Loucy (cell line): ENCODE data around the gene HCFC1.

Source experiments
- H2AFZ ChIP-seq: fragments of 200-600 bp; sonication (generic); 2 replicates; pipeline ENCODE4 v1.6.0; 2016; ENCODE audit warnings: antibody characterized with exemption, mild to moderate bottlenecking, low read length, moderate library complexity
- H3F3A ChIP-seq: fragments of 200-600 bp; 2 replicates; pipeline ENCODE4 v1.6.0; 2016; ENCODE audit warnings: antibody characterized with exemption, low read depth, mild to moderate bottlenecking
- H3K27me3 ChIP-seq: fragments of 200-600 bp; sonication (generic); 2 replicates; pipeline ENCODE4 v1.6.1; 2014; ENCODE audit warnings: low read length, mild to moderate bottlenecking; ENCODE audit not compliant: insufficient read depth, poor library complexity, severe bottlenecking
- H3K36me3 ChIP-seq: fragments of 200-600 bp; sonication (generic); 2 replicates; pipeline ENCODE4 v1.6.1; 2016; ENCODE audit warnings: low read length; ENCODE audit not compliant: insufficient read depth
- H3K4me1 ChIP-seq: fragments of 200-600 bp; sonication (generic); 2 replicates; pipeline ENCODE4 v1.5.1; 2014; ENCODE audit warnings: low read length, mild to moderate bottlenecking; ENCODE audit not compliant: insufficient read depth, poor library complexity, severe bottlenecking
- H3K4me2 ChIP-seq: fragments of 200-600 bp; sonication (generic); 2 replicates; pipeline ENCODE4 v1.6.0; 2014; ENCODE audit warnings: antibody characterized with exemption, low read length, low read depth, mild to moderate bottlenecking; ENCODE audit not compliant: poor library complexity, severe bottlenecking
- H3K4me3 ChIP-seq: fragments of 200-600 bp; sonication (generic); 2 replicates; pipeline ENCODE4 v1.5.1; 2014; ENCODE audit warnings: low read length, mild to moderate bottlenecking, mixed read lengths; ENCODE audit not compliant: poor library complexity, severe bottlenecking
- H3K79me2 ChIP-seq: fragments of 200-600 bp; sonication (generic); 2 replicates; pipeline ENCODE4 v1.6.1; 2014; ENCODE audit warnings: low read length; ENCODE audit not compliant: insufficient read depth
- H3K9ac ChIP-seq: fragments of 200-600 bp; sonication (generic); 2 replicates; pipeline ENCODE4 v1.6.0; 2014; ENCODE audit warnings: mild to moderate bottlenecking, low read depth, low read length, moderate library complexity; ENCODE audit not compliant: poor library complexity, severe bottlenecking
- H3K9me2 ChIP-seq: fragments of 200-600 bp; sonication (generic); replicated peaks from 2 replicates; pipeline ENCODE4 v1.6.1; 2016; ENCODE audit warnings: low read depth, low read length, mixed read lengths
- H3K9me3 ChIP-seq: fragments of 200-600 bp; sonication (generic); 2 replicates; pipeline ENCODE4 v1.6.1; 2014; ENCODE audit warnings: mild to moderate bottlenecking, antibody characterized with exemption, low read length, low read depth; ENCODE audit not compliant: insufficient read depth
- H4K20me1 ChIP-seq: fragments of 200-600 bp; sonication (generic); 2 replicates; pipeline ENCODE4 v1.6.0; 2014; ENCODE audit warnings: antibody characterized with exemption, low read length, mild to moderate bottlenecking; ENCODE audit not compliant: insufficient read depth, poor library complexity, severe bottlenecking
- EZH2phosphoT487 ChIP-seq: fragments of 200-600 bp; IDR thresholded peaks from 2 replicates; pipeline ENCODE4 v1.6.1; 2018; ENCODE audit warnings: antibody characterized with exemption, mild to moderate bottlenecking, moderate library complexity, borderline replicate concordance
- TF ChIP-seq, protein P1 (sequence below): fragments of 200-600 bp; sonication (generic); conservative IDR thresholded peaks from 2 replicates; pipeline ENCODE4 v1.5.1; 2014; ENCODE audit warnings: mild to moderate bottlenecking, antibody characterized with exemption, low read length

The HCFC1 gene

GRCh38 chrX:153937056-153937455 is 34.6 kb downstream of the HCFC1 start:
- Histone ChIP-seq H4K20me1 (no peaks in the 10 kb centered on the region), H3K79me2 (peaks cover 27% of the 10 kb centered on the region), H3K4me2 (no peak overlapping the region)

DNA sequence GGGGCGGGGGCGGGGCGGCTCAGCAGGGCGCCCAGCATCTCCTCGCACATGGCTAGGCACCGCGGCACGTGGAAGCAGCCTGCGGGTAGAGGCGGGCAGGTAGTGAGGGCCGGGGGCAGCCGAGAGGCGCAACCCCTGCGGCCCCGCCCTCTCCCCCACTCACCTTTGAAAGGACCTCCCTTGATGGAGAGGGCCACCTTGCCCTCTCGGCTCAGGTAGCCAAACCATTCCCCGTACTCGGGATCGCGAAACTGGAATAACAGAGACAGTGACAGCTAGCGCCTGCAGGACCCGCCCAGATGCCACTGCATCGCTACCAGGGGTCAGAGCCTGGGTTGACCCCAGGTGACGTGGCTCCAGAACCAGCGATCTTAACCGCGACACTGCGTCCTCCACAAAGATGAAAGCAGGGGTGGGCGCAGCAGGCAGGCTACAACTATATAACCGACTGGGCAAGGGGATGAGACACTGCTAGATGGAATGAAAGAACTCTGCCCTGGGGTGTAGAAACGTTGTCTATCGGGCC is 36.2 kb downstream of the HCFC1 start:
- no peak overlapping the region for H3K9ac ChIP-seq
- no peaks in the 10 kb centered on the region for H3F3A ChIP-seq
- H3K9me2 ChIP-seq = no peaks in the 10 kb centered on the region
- H3K4me3 ChIP-seq = peak overlapping the region; percentile 52
- H3K36me3 ChIP-seq = no peaks in the 10 kb centered on the region
- peak overlapping the region; percentile 56 for H3K4me2 ChIP-seq
- TF ChIP-seq, protein P1, sequence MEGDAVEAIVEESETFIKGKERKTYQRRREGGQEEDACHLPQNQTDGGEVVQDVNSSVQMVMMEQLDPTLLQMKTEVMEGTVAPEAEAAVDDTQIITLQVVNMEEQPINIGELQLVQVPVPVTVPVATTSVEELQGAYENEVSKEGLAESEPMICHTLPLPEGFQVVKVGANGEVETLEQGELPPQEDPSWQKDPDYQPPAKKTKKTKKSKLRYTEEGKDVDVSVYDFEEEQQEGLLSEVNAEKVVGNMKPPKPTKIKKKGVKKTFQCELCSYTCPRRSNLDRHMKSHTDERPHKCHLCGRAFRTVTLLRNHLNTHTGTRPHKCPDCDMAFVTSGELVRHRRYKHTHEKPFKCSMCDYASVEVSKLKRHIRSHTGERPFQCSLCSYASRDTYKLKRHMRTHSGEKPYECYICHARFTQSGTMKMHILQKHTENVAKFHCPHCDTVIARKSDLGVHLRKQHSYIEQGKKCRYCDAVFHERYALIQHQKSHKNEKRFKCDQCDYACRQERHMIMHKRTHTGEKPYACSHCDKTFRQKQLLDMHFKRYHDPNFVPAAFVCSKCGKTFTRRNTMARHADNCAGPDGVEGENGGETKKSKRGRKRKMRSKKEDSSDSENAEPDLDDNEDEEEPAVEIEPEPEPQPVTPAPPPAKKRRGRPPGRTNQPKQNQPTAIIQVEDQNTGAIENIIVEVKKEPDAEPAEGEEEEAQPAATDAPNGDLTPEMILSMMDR = no peak
- TF ChIP-seq EZH2phosphoT487 = no peak
- peaks cover 39% of the 10 kb centered on the region for H3K79me2 ChIP-seq
- no peaks in the 10 kb centered on the region for H4K20me1 ChIP-seq
- H3K4me1 ChIP-seq = peaks cover 5% of the 10 kb centered on the region
- no peaks in the 10 kb centered on the region for H3K27me3 ChIP-seq
- no peak overlapping the region for H2AFZ ChIP-seq
- no peaks in the 10 kb centered on the region for H3K9me3 ChIP-seq

More at GRCh38 chrX:153937056-153937455, 34.6 kb downstream of the HCFC1 start:
- Histone ChIP-seq H3K27me3 (no peaks in the 10 kb centered on the region), H3K4me3 (no peak overlapping the region), H2AFZ (no peak overlapping the region), H3F3A (no peaks in the 10 kb centered on the region), H3K4me1 (peaks cover 5% of the 10 kb centered on the region), H3K9me3 (no peaks in the 10 kb centered on the region), H3K9me2 (no peaks in the 10 kb centered on the region), H3K36me3 (no peaks in the 10 kb centered on the region), H3K9ac (no peak overlapping the region)
- TF ChIP-seq, protein P1 = no peak
- no peak for TF ChIP-seq EZH2phosphoT487

- no peak within 1 kb of the TSS for H2AFZ ChIP-seq
- H3K4me3 ChIP-seq = peak within 1 kb of the TSS; percentile 81
- H3K9me2 ChIP-seq = no peaks in the 10 kb centered on the region
- H3K4me1 ChIP-seq = peaks cover 5% of the 10 kb centered on the region
- no peaks in the 10 kb centered on the region for H3K9me3 ChIP-seq
- H3K9ac ChIP-seq = peak within 1 kb of the TSS; percentile 81
- TF ChIP-seq, protein P1 = no peak
- TF ChIP-seq EZH2phosphoT487 = no peak
- no peaks in the 10 kb centered on the region for H3F3A ChIP-seq
- no peaks in the 10 kb centered on the region for H3K36me3 ChIP-seq
- peak within 1 kb of the TSS; percentile 89 for H3K4me2 ChIP-seq
- peaks cover 40% of the 10 kb centered on the region for H3K79me2 ChIP-seq
- H3K27me3 ChIP-seq = no peaks in the 10 kb centered on the region
- H4K20me1 ChIP-seq = no peaks in the 10 kb centered on the region
These were observed 36.8 kb downstream of the HCFC1 start, which contains the start of gene NAA10 for GRCh38 chrX:153934762-153935325. TSS of gene NAA10 (minus strand) at chrX:153935037. CDS start at chrX:153934904, 133 bp downstream.
